Activated CD4-positive, alpha-beta T cell treated with anti-CD3 and anti-CD28 coated beads, Interleukin-2, amount 10 ng/mL, durations not matched to agents 7 days and 5 days (primary cell): ENCODE results near the gene TAGLN2. TPM values are rescaled to one million over a fixed set of nuclear protein-coding genes. Genes with fewer than 3 reads are reported as not detected.

Experiments used
- CTCF ChIA-PET: fragments of 350-600 bp; sonication (Branson Sonifier 250); formaldehyde crosslinking; loops from one replicate; lab custom pipeline; 2021; ENCODE audit warnings: antibody characterized with exemption; lab: Charles Lee
- POLR2A ChIA-PET: fragments of 350-600 bp; sonication (Branson Sonifier 250); formaldehyde crosslinking; loops from one replicate; lab custom pipeline; 2021; ENCODE audit warnings: antibody characterized with exemption; lab: Charles Lee
- DNase-seq: peaks from one replicate; pipeline ENCODE4 v3.0.0-alpha.2; 2020
- H3K27ac Mint-ChIP-seq: one replicate; pipeline ENCODE4 v1.8.0; 2021; ENCODE audit warnings: mild to moderate bottlenecking, moderate library complexity, mixed read lengths
- H3K27me3 Mint-ChIP-seq: one replicate; pipeline ENCODE4 v1.8.0; 2021; ENCODE audit warnings: mixed read lengths
- H3K36me3 Mint-ChIP-seq: one replicate; pipeline ENCODE4 v1.8.0; 2021; ENCODE audit warnings: low read depth, mixed read lengths
- H3K4me1 Mint-ChIP-seq: one replicate; pipeline ENCODE4 v1.8.0; 2021; ENCODE audit warnings: mixed read lengths
- H3K4me3 Mint-ChIP-seq: one replicate; pipeline ENCODE4 v1.8.0; 2021; ENCODE audit warnings: mild to moderate bottlenecking, moderate library complexity, mixed read lengths
- H3K9me3 Mint-ChIP-seq: one replicate; pipeline ENCODE4 v1.8.0; 2021; ENCODE audit warnings: mixed read lengths
- total RNA-seq, 2 experiments: library from RNA; stranded (reverse); gene quantifications; one replicate each; pipeline ENCODE4 v1.2.3, GENCODE V29; 2021

Gene TAGLN2
- total RNA-seq = 100 to 1,000 TPM; 429 to 461 TPM

DNA sequence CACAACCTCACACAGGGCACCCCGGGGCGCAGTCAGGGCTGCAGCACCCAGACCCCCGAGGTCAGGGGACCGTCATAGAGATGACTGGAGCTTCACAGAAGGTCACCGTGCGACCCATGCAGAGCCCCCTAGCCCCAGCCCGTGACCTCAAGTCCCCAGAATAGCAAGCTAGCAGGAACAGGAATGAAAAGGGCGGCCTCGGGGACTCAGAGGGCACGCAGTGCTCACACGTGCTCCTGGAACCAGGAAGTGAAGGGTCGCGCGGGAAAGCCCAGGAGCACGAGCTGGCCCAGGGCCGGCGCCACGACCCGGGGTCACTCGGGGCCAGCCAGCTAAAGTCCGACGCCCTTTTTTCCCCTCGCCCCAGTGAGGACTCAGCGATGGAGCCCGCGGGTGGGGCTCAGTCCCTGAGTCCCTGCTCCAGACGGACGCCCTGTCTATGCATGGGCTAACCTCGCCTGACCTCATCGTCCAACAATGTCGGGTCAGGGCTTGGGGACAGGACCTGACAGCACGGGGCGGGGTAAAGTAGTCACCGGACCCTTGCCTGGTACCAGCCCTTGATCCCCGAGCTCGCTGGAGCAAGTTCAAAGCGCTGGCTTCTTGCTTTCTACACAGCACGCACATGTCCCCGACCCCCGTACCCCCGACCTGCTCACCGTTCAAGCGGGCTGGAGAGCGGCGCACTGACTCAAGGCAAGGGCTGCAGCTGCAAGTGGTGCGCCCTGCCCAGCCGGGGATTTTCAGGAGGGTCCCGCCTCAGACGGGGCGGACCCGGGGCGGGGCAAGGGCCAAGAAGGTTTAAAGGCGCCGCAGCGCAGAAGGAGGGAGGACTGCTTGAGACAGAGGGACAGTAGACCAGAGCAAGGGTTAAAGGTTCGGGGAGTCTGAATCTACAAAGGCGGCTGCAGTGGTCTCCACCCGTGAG, at the start of gene TAGLN2:
Gene TAGLN2, minus strand, starts transcription at position 717 of the 928 bp plus-strand sequence. CDS start 4,998 bp downstream, outside the sequence.
- no peaks in the 10 kb centered on the region for H3K27me3 Mint-ChIP-seq
- peak within 1 kb of the TSS; percentile 89 for H3K4me3 Mint-ChIP-seq
- peaks cover 32% of the 10 kb centered on the region for H3K36me3 Mint-ChIP-seq
- POLR2A ChIA-PET = interaction anchor here (0.6 to 1.0 kb wide), 2 partner anchors 11 to 46 kb away, joined by 3 to 4 read pairs; no protein-coding TSS in a partner anchor
- CTCF ChIA-PET = interaction anchor here (1.0 to 2.3 kb wide), 6 partner anchors 10 to 83 kb away, joined by 4 to 13 read pairs (median 5); partner anchors contain the start of gene IGSF9
- peak; percentile 90 for DNase-seq
- H3K9me3 Mint-ChIP-seq = no peaks in the 10 kb centered on the region
- H3K4me1 Mint-ChIP-seq = peaks cover 43% of the 10 kb centered on the region
- peak within 1 kb of the TSS; percentile 95 for H3K27ac Mint-ChIP-seq

DNA sequence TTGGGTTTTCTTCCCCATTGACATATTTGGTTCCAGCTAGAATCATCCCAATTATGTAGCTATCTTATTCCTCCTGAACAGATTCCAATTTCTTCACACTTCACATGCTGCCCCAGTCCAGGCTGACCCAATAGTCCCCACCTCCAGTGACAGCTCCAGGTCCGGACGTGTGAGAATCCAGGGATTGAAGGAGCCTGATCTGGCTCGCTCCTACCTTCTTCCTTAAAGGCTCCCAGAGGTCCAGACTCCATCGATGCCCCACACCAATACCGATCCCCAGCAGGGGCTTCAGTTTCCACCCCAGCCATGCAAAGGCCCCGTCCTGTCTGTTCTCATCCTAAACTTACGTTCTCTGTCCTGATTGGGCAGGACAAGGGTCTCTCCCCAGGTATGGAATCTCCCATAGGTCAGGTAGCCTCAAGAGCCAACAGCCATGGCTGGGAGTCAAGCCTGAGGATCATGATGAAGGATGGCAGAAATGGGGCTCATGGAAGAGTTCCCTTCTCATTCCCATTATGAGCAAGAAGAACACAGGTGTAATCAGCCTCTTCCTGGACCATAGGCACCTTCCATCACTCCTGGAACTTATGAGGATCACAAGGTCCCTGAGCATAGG, 49.2 kb upstream of the TAGLN2 start:
- POLR2A ChIA-PET = no interaction called here
- no peak overlapping the region for H3K27ac Mint-ChIP-seq
- DNase-seq = no peak
- peaks cover 24% of the 10 kb centered on the region for H3K27me3 Mint-ChIP-seq
- no peaks in the 10 kb centered on the region for H3K36me3 Mint-ChIP-seq
- CTCF ChIA-PET = no interaction called here
- no peaks in the 10 kb centered on the region for H3K9me3 Mint-ChIP-seq
- no peaks in the 10 kb centered on the region for H3K4me1 Mint-ChIP-seq
- H3K4me3 Mint-ChIP-seq = no peak overlapping the region

GRCh38 chr1:159973350-159973940, 48.1 kb upstream of the TAGLN2 start:
- Mint-ChIP-seq H3K27ac (no peak overlapping the region), H3K27me3 (peaks cover 25% of the 10 kb centered on the region), H3K4me3 (no peak overlapping the region), H3K9me3 (no peaks in the 10 kb centered on the region), H3K36me3 (no peaks in the 10 kb centered on the region), H3K4me1 (no peaks in the 10 kb centered on the region)
- ChIA-PET CTCF (no interaction called here), POLR2A (no interaction called here)
- no peak for DNase-seq

GRCh38 chr1:159972443-159973205, 47.3 kb upstream of the TAGLN2 start:
- Mint-ChIP-seq H3K4me1 (no peaks in the 10 kb centered on the region), H3K36me3 (no peaks in the 10 kb centered on the region), H3K4me3 (no peak overlapping the region), H3K27ac (no peak overlapping the region), H3K27me3 (peaks cover 26% of the 10 kb centered on the region), H3K9me3 (no peaks in the 10 kb centered on the region)
- CTCF ChIA-PET = interaction anchor here (0.9 to 1.4 kb wide), 2 partner anchors 10 to 34 kb away, joined by 3 to 4 read pairs; no protein-coding TSS in a partner anchor
- POLR2A ChIA-PET = interaction anchor here (0.9 kb wide), 1 partner anchor 85 kb away, joined by 4 read pairs; no protein-coding TSS in a partner anchor
- no peak for DNase-seq

GRCh38 chr1:159970932-159971342, 45.6 kb upstream of the TAGLN2 start:
- Mint-ChIP-seq H3K36me3 (no peaks in the 10 kb centered on the region), H3K27me3 (peaks cover 25% of the 10 kb centered on the region), H3K27ac (no peak overlapping the region), H3K9me3 (no peaks in the 10 kb centered on the region), H3K4me3 (no peak overlapping the region), H3K4me1 (no peaks in the 10 kb centered on the region)
- ChIA-PET POLR2A (no interaction called here), CTCF (interaction anchor here (1.4 kb wide), 1 partner anchor 8 kb away, joined by 4 read pairs; no protein-coding TSS in a partner anchor)
- DNase-seq = no peak

GRCh38 chr1:159968901-159969300, 43.6 kb upstream of the TAGLN2 start:
- Mint-ChIP-seq H3K36me3 (no peaks in the 10 kb centered on the region), H3K4me3 (no peak overlapping the region), H3K4me1 (no peaks in the 10 kb centered on the region), H3K9me3 (no peaks in the 10 kb centered on the region), H3K27ac (no peak overlapping the region), H3K27me3 (peaks cover 38% of the 10 kb centered on the region)
- CTCF ChIA-PET = interaction anchor here (0.6 kb wide), 1 partner anchor 1267 kb away, joined by 3 read pairs; no protein-coding TSS in a partner anchor
- DNase-seq = no peak
- POLR2A ChIA-PET = no interaction called here

GRCh38 chr1:159965263-159965662, 40.0 kb upstream of the TAGLN2 start:
- Mint-ChIP-seq H3K4me3 (no peak overlapping the region), H3K4me1 (no peaks in the 10 kb centered on the region), H3K36me3 (no peaks in the 10 kb centered on the region), H3K27me3 (peaks cover 41% of the 10 kb centered on the region), H3K27ac (no peak overlapping the region), H3K9me3 (no peaks in the 10 kb centered on the region)
- POLR2A ChIA-PET = no interaction called here
- CTCF ChIA-PET = interaction anchor here (1.1 kb wide), 1 partner anchor 69 kb away, joined by 3 read pairs; no protein-coding TSS in a partner anchor
- no peak for DNase-seq

- POLR2A ChIA-PET = no interaction called here
- no peak overlapping the region for H3K4me3 Mint-ChIP-seq
- no peaks in the 10 kb centered on the region for H3K36me3 Mint-ChIP-seq
- peaks cover 2% of the 10 kb centered on the region for H3K4me1 Mint-ChIP-seq
- CTCF ChIA-PET = interaction anchor here (1.0 kb wide), 1 partner anchor 42 kb away, joined by 3 read pairs; no protein-coding TSS in a partner anchor
- no peak overlapping the region for H3K27ac Mint-ChIP-seq
- DNase-seq = no peak
- H3K27me3 Mint-ChIP-seq = peaks cover 39% of the 10 kb centered on the region
- H3K9me3 Mint-ChIP-seq = no peaks in the 10 kb centered on the region
Measured at GRCh38 chr1:159964144-159964543, 38.8 kb upstream of the TAGLN2 start.

GRCh38 chr1:159962176-159962575, 36.9 kb upstream of the TAGLN2 start:
- POLR2A ChIA-PET = no interaction called here
- Mint-ChIP-seq H3K27me3 (peaks cover 23% of the 10 kb centered on the region), H3K9me3 (no peaks in the 10 kb centered on the region), H3K27ac (no peak overlapping the region), H3K4me3 (no peak overlapping the region), H3K36me3 (no peaks in the 10 kb centered on the region), H3K4me1 (peaks cover 8% of the 10 kb centered on the region)
- no peak for DNase-seq
- CTCF ChIA-PET = interaction anchor here (1.5 kb wide), 1 partner anchor 9 kb away, joined by 4 read pairs; no protein-coding TSS in a partner anchor

- ChIA-PET CTCF (no interaction called here), POLR2A (no interaction called here)
- Mint-ChIP-seq H3K27me3 (peaks cover 20% of the 10 kb centered on the region), H3K36me3 (no peaks in the 10 kb centered on the region), H3K9me3 (no peaks in the 10 kb centered on the region), H3K4me3 (no peak overlapping the region), H3K4me1 (peaks cover 8% of the 10 kb centered on the region), H3K27ac (no peak overlapping the region)
- DNase-seq = no peak
Measured at GRCh38 chr1:159961636-159962035, 36.3 kb upstream of the TAGLN2 start.

- no peak for DNase-seq
- Mint-ChIP-seq H3K4me3 (no peak overlapping the region), H3K27ac (no peak overlapping the region), H3K9me3 (no peaks in the 10 kb centered on the region), H3K27me3 (peaks cover 16% of the 10 kb centered on the region), H3K36me3 (no peaks in the 10 kb centered on the region), H3K4me1 (peaks cover 8% of the 10 kb centered on the region)
- ChIA-PET CTCF (no interaction called here), POLR2A (no interaction called here)
Measured at GRCh38 chr1:159960721-159961381, 35.5 kb upstream of the TAGLN2 start.
